Mammary epithelial cell (primary cell): ENCODE data around the gene MARS1.

ENCODE experiments used
- EZH2 ChIP-seq: IDR thresholded peaks from 2 replicates; pipeline ENCODE4 v1.6.1; 2012; ENCODE audit warnings: low read length, inconsistent platforms, borderline replicate concordance
- TF ChIP-seq, protein P1 (sequence below), 2 donors: IDR thresholded peaks in 1 of 2; conservative IDR thresholded peaks in 1 of 2; 2 replicates each; pipeline ENCODE4 v1.5.1; 2011 to 2012; ENCODE audit warnings: inconsistent platforms in 2 of 2, low read length in 2 of 2, mild to moderate bottlenecking in 2 of 2, control low read depth in 1 of 2, low read depth in 1 of 2; ENCODE audit not compliant: insufficient read depth in 1 of 2; ENCODE audit errors: extremely low read depth in 1 of 2

DNA sequence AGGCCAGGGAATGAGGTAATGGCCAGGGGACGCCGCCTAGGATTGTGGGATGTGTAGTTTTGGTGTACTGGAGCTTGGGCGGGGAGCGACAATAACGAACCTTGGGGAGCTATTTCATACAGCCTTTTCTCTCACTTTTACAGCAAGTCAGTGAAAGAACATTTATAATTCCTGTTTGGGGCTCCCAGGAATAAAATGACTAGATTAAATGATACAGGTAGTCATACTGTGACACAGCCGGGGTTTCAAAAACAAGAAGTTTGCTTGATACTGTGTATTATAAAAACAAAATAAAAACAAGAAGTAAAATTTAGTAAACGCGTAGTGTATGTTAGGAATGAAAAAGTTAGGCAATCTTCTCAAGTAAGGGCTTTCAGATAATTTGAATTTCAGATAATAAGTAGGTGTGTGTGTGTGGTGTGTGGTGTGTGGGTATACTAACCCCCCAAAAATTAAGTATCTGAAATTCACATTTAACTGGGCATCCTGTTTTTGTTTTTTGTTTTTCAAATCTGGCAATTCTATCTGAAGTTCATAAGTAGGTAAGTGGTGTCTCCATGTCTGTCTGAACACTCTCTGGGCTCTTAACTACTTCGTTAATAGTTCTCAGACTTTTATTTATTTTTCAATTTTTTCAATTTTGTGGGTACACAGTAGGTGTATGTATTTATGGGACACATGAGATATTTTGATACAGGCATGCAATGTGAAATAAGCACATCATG, 59.6 kb downstream of the MARS1 start:
- TF ChIP-seq, protein P1, sequence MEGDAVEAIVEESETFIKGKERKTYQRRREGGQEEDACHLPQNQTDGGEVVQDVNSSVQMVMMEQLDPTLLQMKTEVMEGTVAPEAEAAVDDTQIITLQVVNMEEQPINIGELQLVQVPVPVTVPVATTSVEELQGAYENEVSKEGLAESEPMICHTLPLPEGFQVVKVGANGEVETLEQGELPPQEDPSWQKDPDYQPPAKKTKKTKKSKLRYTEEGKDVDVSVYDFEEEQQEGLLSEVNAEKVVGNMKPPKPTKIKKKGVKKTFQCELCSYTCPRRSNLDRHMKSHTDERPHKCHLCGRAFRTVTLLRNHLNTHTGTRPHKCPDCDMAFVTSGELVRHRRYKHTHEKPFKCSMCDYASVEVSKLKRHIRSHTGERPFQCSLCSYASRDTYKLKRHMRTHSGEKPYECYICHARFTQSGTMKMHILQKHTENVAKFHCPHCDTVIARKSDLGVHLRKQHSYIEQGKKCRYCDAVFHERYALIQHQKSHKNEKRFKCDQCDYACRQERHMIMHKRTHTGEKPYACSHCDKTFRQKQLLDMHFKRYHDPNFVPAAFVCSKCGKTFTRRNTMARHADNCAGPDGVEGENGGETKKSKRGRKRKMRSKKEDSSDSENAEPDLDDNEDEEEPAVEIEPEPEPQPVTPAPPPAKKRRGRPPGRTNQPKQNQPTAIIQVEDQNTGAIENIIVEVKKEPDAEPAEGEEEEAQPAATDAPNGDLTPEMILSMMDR (conservative IDR thresholded peaks at IDR 0.05 in 1 of 2, IDR thresholded peaks at IDR 0.05 in 1 of 2; ENCODE audit: extremely low read depth in 1 of 2, insufficient read depth in 1 of 2, low read depth in 1 of 2, low read length in 2 of 2) = no peak
- TF ChIP-seq EZH2 = no peak
